ENCODE measurements around the gene MT1HL1. TPM values are rescaled to one million over a fixed set of nuclear protein-coding genes. Genes with fewer than 3 reads are reported as not detected.

The MT1HL1 gene
- not detected in 5 replicates for total RNA-seq (2022; extraction: Qiagen RNA extraction)

GRCh38 chr1:237004116-237004515 is at the start of gene MT1HL1:
MT1HL1 (minus strand) TSS chr1:237004441; CDS start chr1:237004372, 69 bp downstream.

GRCh38 chr1:237041795-237042525 is 37.7 kb upstream of the MT1HL1 start, which contains the start of gene RYR2:
RYR2 (plus strand) TSS chr1:237042184; CDS start chr1:237042522, 338 bp downstream.

Other genes starting within 250 kb of the MT1HL1 start
- 4.4 to 8.8 TPM (median 6.6 TPM) in 5 replicates for gene MTR, start 209.1 kb downstream of the MT1HL1 start, total RNA-seq (2022; extraction: Qiagen RNA extraction)
- 0.01 to 0.18 TPM (median 0.05 TPM) in 5 replicates for gene RYR2, start 37.7 kb upstream of the MT1HL1 start, total RNA-seq (2022; extraction: Qiagen RNA extraction)

All from A549 treated with Hydrocortisone at 1 μM for 4 hours (cell line).